Large intestine (tissue), 3 donors: ENCODE measurements around the gene LRRFIP1. TPM values are rescaled to one million over a fixed set of nuclear protein-coding genes. Genes with fewer than 3 reads are reported as not detected.
"Not testable (repeated sequence)": the region's sequence is repeated elsewhere in the genome, so short reads cannot be mapped to it uniquely, and the experiment has no call there.

ENCODE experiments used
- DNase-seq, 2 donors: peaks; one replicate each; pipeline versions ENCODE4 v3.0.0 to v3.0.0-alpha.2; 2013
- H3K27ac ChIP-seq: one replicate; pipeline ENCODE4 v1.5.1; 2013; ENCODE audit warnings: low read length
- H3K27me3 ChIP-seq: 2 replicates; pipeline ENCODE4 v1.6.1; 2013; ENCODE audit warnings: low read length; ENCODE audit not compliant: control insufficient read depth, insufficient read depth
- H3K36me3 ChIP-seq: 2 replicates; pipeline ENCODE4 v1.6.1; 2013; ENCODE audit warnings: low read length; ENCODE audit not compliant: control insufficient read depth, insufficient read depth
- H3K4me1 ChIP-seq: one replicate; pipeline ENCODE4 v1.6.1; 2013; ENCODE audit warnings: low read length; ENCODE audit not compliant: control insufficient read depth, insufficient read depth
- H3K4me3 ChIP-seq: one replicate; pipeline ENCODE4 v1.5.1; 2013; ENCODE audit warnings: low read length
- H3K9me3 ChIP-seq: one replicate; pipeline ENCODE4 v1.6.1; 2013; ENCODE audit warnings: mild to moderate bottlenecking, low read depth, low read length, moderate library complexity; ENCODE audit not compliant: control insufficient read depth
- WGBS: methylation state at CpG from one replicate; pipeline ENCODE4 v1.1.5; 2013; ENCODE audit warnings: low lambda C conversion rate; ENCODE audit not compliant: insufficient coverage; 5-methylcytosine and 5-hydroxymethylcytosine counted together
- polyA plus RNA-seq: library from polyadenylated mRNA; unstranded; fragments of 120-200 nt; gene quantifications from one replicate; pipeline ENCODE4 v1.2.1, GENCODE V29; 2013

Gene LRRFIP1
- polyA plus RNA-seq, 1 donor: 65.4 TPM

- no CpG with 5 or more reads among the region's 11 CpGs for WGBS
- peaks cover 58% of the 10 kb centered on the region for H3K36me3 ChIP-seq
These were observed 121.6 kb downstream of the LRRFIP1 start for GRCh38 chr2:237749002-237749401.

GRCh38 chr2:237749961-237750360 is 122.6 kb downstream of the LRRFIP1 start:
- Histone ChIP-seq H3K27me3 (no peaks in the 10 kb centered on the region), H3K4me3 (no peak overlapping the region), H3K36me3 (peaks cover 61% of the 10 kb centered on the region), H3K4me1 (peaks cover under 1% of the 10 kb centered on the region), H3K27ac (no peak overlapping the region), H3K9me3 (no peaks in the 10 kb centered on the region)
- WGBS: no CpG with 5 or more reads among the region's 2 CpGs
- DNase-seq: no peak

More at GRCh38 chr2:237749002-237749401, 121.6 kb downstream of the LRRFIP1 start:
- no peak for DNase-seq
- Histone ChIP-seq H3K27me3 (no peaks in the 10 kb centered on the region), H3K9me3 (no peaks in the 10 kb centered on the region), H3K4me3 (no peak overlapping the region), H3K27ac (no peak overlapping the region), H3K4me1 (peaks cover 10% of the 10 kb centered on the region)

- WGBS: 100% methylated on average over 1 of the region's 15 CpGs
- H3K27me3 ChIP-seq, H3K4me1 ChIP-seq, H3K9me3 ChIP-seq, H3K27ac ChIP-seq, H3K4me3 ChIP-seq, DNase-seq: not testable (repeated sequence)
- peaks cover 66% of the 10 kb centered on the region for H3K36me3 ChIP-seq
These were observed 123.1 kb downstream of the LRRFIP1 start for GRCh38 chr2:237750441-237750840.

- WGBS: no CpG with 5 or more reads among the region's 5 CpGs
- no peaks in the 10 kb centered on the region for H3K4me1 ChIP-seq
- no peaks in the 10 kb centered on the region for H3K9me3 ChIP-seq
- no peak overlapping the region for H3K27ac ChIP-seq
- no peak overlapping the region for H3K4me3 ChIP-seq
- no peaks in the 10 kb centered on the region for H3K27me3 ChIP-seq
- peaks cover 79% of the 10 kb centered on the region for H3K36me3 ChIP-seq
- no peak for DNase-seq
These were observed 125.4 kb downstream of the LRRFIP1 start for GRCh38 chr2:237752761-237753165.

GRCh38 chr2:237754182-237754581 is 126.8 kb downstream of the LRRFIP1 start:
- 80% methylated on average over 2 of the region's 3 CpGs for WGBS
- Histone ChIP-seq H3K4me3 (no peak overlapping the region), H3K27ac (no peak overlapping the region), H3K4me1 (no peaks in the 10 kb centered on the region), H3K9me3 (no peaks in the 10 kb centered on the region), H3K27me3 (no peaks in the 10 kb centered on the region), H3K36me3 (peaks cover 75% of the 10 kb centered on the region)
- DNase-seq: no peak

- no CpG with 5 or more reads among the region's 12 CpGs for WGBS
- Histone ChIP-seq H3K4me3 (no peak overlapping the region), H3K9me3 (no peaks in the 10 kb centered on the region), H3K27ac (no peak overlapping the region), H3K4me1 (no peaks in the 10 kb centered on the region), H3K36me3 (peaks cover 71% of the 10 kb centered on the region), H3K27me3 (no peaks in the 10 kb centered on the region)
- DNase-seq: no peak
These were observed 127.3 kb downstream of the LRRFIP1 start for GRCh38 chr2:237754626-237755248.

- Histone ChIP-seq H3K4me3 (no peak overlapping the region), H3K9me3 (no peaks in the 10 kb centered on the region), H3K27ac (no peak overlapping the region), H3K27me3 (no peaks in the 10 kb centered on the region), H3K4me1 (no peaks in the 10 kb centered on the region), H3K36me3 (peaks cover 68% of the 10 kb centered on the region)
- no CpG with 5 or more reads among the region's 10 CpGs for WGBS
- no peak for DNase-seq
These were observed 130.2 kb downstream of the LRRFIP1 start for GRCh38 chr2:237757616-237758015.

- Histone ChIP-seq H3K4me3 (no peak overlapping the region), H3K9me3 (no peaks in the 10 kb centered on the region), H3K27ac (no peak overlapping the region), H3K4me1 (no peaks in the 10 kb centered on the region), H3K27me3 (no peaks in the 10 kb centered on the region), H3K36me3 (peaks cover 67% of the 10 kb centered on the region)
- 80% methylated on average over 1 of the region's 10 CpGs for WGBS
- no peak for DNase-seq
These were observed 130.8 kb downstream of the LRRFIP1 start for GRCh38 chr2:237758185-237758584.

- no peak for DNase-seq
- Histone ChIP-seq H3K36me3 (peaks cover 70% of the 10 kb centered on the region), H3K27ac (no peak overlapping the region), H3K27me3 (no peaks in the 10 kb centered on the region), H3K4me1 (no peaks in the 10 kb centered on the region), H3K4me3 (no peak overlapping the region), H3K9me3 (no peaks in the 10 kb centered on the region)
- WGBS: no CpG with 5 or more reads among the region's 10 CpGs
These were observed 131.8 kb downstream of the LRRFIP1 start for GRCh38 chr2:237759176-237759575.

GRCh38 chr2:237760506-237761502 is 133.4 kb downstream of the LRRFIP1 start:
- H3K36me3 ChIP-seq: peaks cover 57% of the 10 kb centered on the region

More at GRCh38 chr2:237760506-237761502, 133.4 kb downstream of the LRRFIP1 start:
- 93% methylated on average over 3 of the region's 23 CpGs for WGBS
- Histone ChIP-seq H3K4me1 (no peaks in the 10 kb centered on the region), H3K27me3 (no peaks in the 10 kb centered on the region), H3K4me3 (no peak overlapping the region), H3K27ac (no peak overlapping the region), H3K9me3 (no peaks in the 10 kb centered on the region)
- no peak for DNase-seq
